SKM-1 treated with dmso at 0.1 percent for 144 hours (cell line): ENCODE results near the gene ENDOV.

ENCODE experiments used
- DNase-seq: peaks from one replicate; lab custom pipeline; 2025; ENCODE audit not compliant: unreplicated experiment; lab: John Stamatoyannopoulos, UW

Gene ENDOV

GRCh38 chr17:80414803-80415625 is at the start of gene ENDOV:
Gene ENDOV, plus strand, starts transcription at chr17:80415167. Its CDS starts 28 bp downstream, at chr17:80415195.
- peak; percentile 79 for DNase-seq

- DNase-seq = no peak
Measured at GRCh38 chr17:80365983-80366382, 49.0 kb upstream of the ENDOV start.

GRCh38 chr17:80367503-80367902 is 47.5 kb upstream of the ENDOV start:
- DNase-seq = no peak

GRCh38 chr17:80371196-80371595 is 43.8 kb upstream of the ENDOV start:
- no peak for DNase-seq

GRCh38 chr17:80372456-80372855 is 42.5 kb upstream of the ENDOV start:
- no peak for DNase-seq

- no peak for DNase-seq
Measured at GRCh38 chr17:80372922-80373570, 41.9 kb upstream of the ENDOV start.

GRCh38 chr17:80374039-80374731 is 40.8 kb upstream of the ENDOV start:
- no peak for DNase-seq

- no peak for DNase-seq
Measured at GRCh38 chr17:80374732-80375585, 40.0 kb upstream of the ENDOV start.

- no peak for DNase-seq
Measured at GRCh38 chr17:80376531-80376930, 38.4 kb upstream of the ENDOV start.

GRCh38 chr17:80377798-80378197 is 37.2 kb upstream of the ENDOV start:
- no peak for DNase-seq

GRCh38 chr17:80379348-80379747 is 35.6 kb upstream of the ENDOV start:
- no peak for DNase-seq

- no peak for DNase-seq
Measured at GRCh38 chr17:80380068-80380467, 34.9 kb upstream of the ENDOV start.

- no peak for DNase-seq
Measured at GRCh38 chr17:80380555-80381002, 34.4 kb upstream of the ENDOV start.

GRCh38 chr17:80381416-80381923 is 33.5 kb upstream of the ENDOV start:
- DNase-seq = no peak

- no peak for DNase-seq
Measured at GRCh38 chr17:80382446-80382845, 32.5 kb upstream of the ENDOV start.

GRCh38 chr17:80382956-80383355 is 32.0 kb upstream of the ENDOV start:
- no peak for DNase-seq

- DNase-seq = no peak
Measured at GRCh38 chr17:80384078-80384960, 30.6 kb upstream of the ENDOV start.

GRCh38 chr17:80385046-80385445 is 29.9 kb upstream of the ENDOV start:
- no peak for DNase-seq

- DNase-seq = no peak
Measured at GRCh38 chr17:80386341-80386740, 28.6 kb upstream of the ENDOV start.

GRCh38 chr17:80387071-80387470 is 27.9 kb upstream of the ENDOV start:
- no peak for DNase-seq
